ENCODE measurements around the gene IRX6. TPM values are rescaled to one million over a fixed set of nuclear protein-coding genes. Genes with fewer than 3 reads are reported as not detected.

The IRX6 gene
- total and polyA plus RNA-seq, 2 experiments from 2014 or later = 0.10 TPM; not detected in 1

GRCh38 chr16:55364811-55365210, 40.8 kb downstream of the IRX6 start (continued):
- TF ChIP-seq REST (IDR thresholded peaks at IDR 0.05; ENCODE audit: unreplicated experiment) (no peak), STAT1 (IDR thresholded peaks at IDR 0.05; ENCODE audit: unreplicated experiment) (no peak), NANOG (IDR thresholded peaks at IDR 0.05; ENCODE audit: borderline replicate concordance) (no peak), ETS1 (IDR thresholded peaks at IDR 0.05) (no peak), CREB1 (CRISPR knock-in tag; IDR thresholded peaks at IDR 0.05; ENCODE audit: low read depth) (no peak), ZNF331 (CRISPR knock-in tag; IDR thresholded peaks at IDR 0.05; ENCODE audit: low read depth) (no peak), EZH2 (IDR thresholded peaks at IDR 0.05; ENCODE audit: low read depth, unreplicated experiment) (no peak), EZH2phosphoT487 (IDR thresholded peaks at IDR 0.05; ENCODE audit: unreplicated experiment) (no peak)

GRCh38 chr16:55367301-55367811, 43.4 kb downstream of the IRX6 start:
- no peak for DNase-seq (ENCODE audit: low spot score)
- no peaks in the 10 kb centered on the region for H3F3A ChIP-seq (replicated peaks; ENCODE audit: low read depth)
- H2AFZ ChIP-seq = no peak overlapping the region
- H3K27me3 Mint-ChIP-seq (ENCODE audit: insufficient read depth, low read depth, poor library complexity) = peaks cover 10% of the 10 kb centered on the region
- no peaks in the 10 kb centered on the region for H4K20me1 ChIP-seq (replicated peaks; ENCODE audit: insufficient read depth)
- H3K4me3 ChIP-seq = no peak overlapping the region
- no peaks in the 10 kb centered on the region for H3K79me2 ChIP-seq (replicated peaks; ENCODE audit: insufficient read depth)
- peaks cover 13% of the 10 kb centered on the region; the same call in 2 of the 3 replicates for H3K4me1 Mint-ChIP-seq
- H3K4me3 Mint-ChIP-seq = no peak overlapping the region
- H3K36me3 Mint-ChIP-seq (ENCODE audit: low read depth) = no peaks in the 10 kb centered on the region
- H3K27ac Mint-ChIP-seq = no peak overlapping the region
- H3K36me3 ChIP-seq (ENCODE audit: insufficient read depth) = no peaks in the 10 kb centered on the region
- H3K27me3 ChIP-seq (ENCODE audit: insufficient read depth) = peaks cover 21% of the 10 kb centered on the region; the same call in 1 of the 2 replicates
- no peaks in the 10 kb centered on the region for H3K9me3 Mint-ChIP-seq
- no peak overlapping the region for H3K27ac ChIP-seq (ENCODE audit: low read depth)
- H3K4me2 ChIP-seq = no peak overlapping the region
- H3K4me1 ChIP-seq (ENCODE audit: insufficient read depth) = peaks cover 26% of the 10 kb centered on the region
- H3K9me2 ChIP-seq (ENCODE audit: insufficient read depth) = no peaks in the 10 kb centered on the region
- no peak for ATAC-seq
- TF ChIP-seq ZNF331 (CRISPR knock-in tag; IDR thresholded peaks at IDR 0.05; ENCODE audit: low read depth) = no peak
- TF ChIP-seq EZH2phosphoT487 (IDR thresholded peaks at IDR 0.05; ENCODE audit: unreplicated experiment) = no peak
- TF ChIP-seq EZH2 (IDR thresholded peaks at IDR 0.05; ENCODE audit: low read depth, unreplicated experiment) = no peak
- TF ChIP-seq ZNF114 (CRISPR knock-in tag; IDR thresholded peaks at IDR 0.05) = no peak
- TF ChIP-seq ZNF462 (CRISPR knock-in tag; IDR thresholded peaks at IDR 0.05) = no peak
- TF ChIP-seq NANOG (IDR thresholded peaks at IDR 0.05; ENCODE audit: borderline replicate concordance) = no peak
- TF ChIP-seq REST (IDR thresholded peaks at IDR 0.05; ENCODE audit: unreplicated experiment) = no peak

Measured in GM23338 (cell line).